Bronchus fibroblast of lung (primary cell): ENCODE measurements around the gene TVP23A. TPM values are rescaled to one million over a fixed set of nuclear protein-coding genes. Genes with fewer than 3 reads are reported as not detected.

Experiments
- total RNA-seq: library from RNA; depleted of rRNA; stranded (reverse); fragments of >200 nt; gene quantifications from 2 replicates; pipeline ENCODE4 v1.2.3, GENCODE V29; 2015

TVP23A gene
- under 0.01 TPM in 1 of 2 replicates, not detected in the other for total RNA-seq

GRCh38 chr16:10817963-10818941 lies at the start of gene TVP23A:
Gene TVP23A, minus strand, starts transcription at chr16:10818794. Its CDS starts 301 bp downstream, at chr16:10818493.

GRCh38 chr16:10743610-10744369 lies 74.8 kb downstream of the TVP23A start, which contains the start of gene NUBP1:
Gene NUBP1, plus strand, starts transcription at chr16:10743842. Its CDS starts 22 bp downstream, at chr16:10743864.

Other genes starting within 250 kb of the TVP23A start
- 20.5 and 23.4 TPM in 2 replicates for gene EMP2, start 238.2 kb downstream of the TVP23A start, total RNA-seq
- gene TEKT5, start 123.9 kb downstream of the TVP23A start, total RNA-seq = not detected in 2 replicates
- gene NUBP1, start 75.0 kb downstream of the TVP23A start, total RNA-seq = 30.9 and 35.5 TPM in 2 replicates
- gene CIITA, start 58.4 kb upstream of the TVP23A start, total RNA-seq = under 0.01 and 0.30 TPM in 2 replicates
- gene DEXI, start 123.7 kb upstream of the TVP23A start, total RNA-seq = 65.6 and 69.0 TPM in 2 replicates
- gene CLEC16A, start 125.8 kb upstream of the TVP23A start, total RNA-seq = 9.8 and 11.4 TPM in 2 replicates